HG03457 (cell line): ENCODE data around the gene SNRPA.
"Not testable (repeated sequence)": the region's sequence is repeated elsewhere in the genome, so short reads cannot be mapped to it uniquely, and the experiment has no call there.

Source experiments
- ATAC-seq: cut with Tn5 transposase; IDR thresholded peaks from one replicate; pipeline ENCODE4 v1.9.1; 2021; ENCODE audit warnings: moderate number of reproducible peaks; ENCODE audit not compliant: unreplicated experiment

Gene SNRPA

GRCh38 chr19:40744554-40745401, 6.2 kb upstream of the SNRPA start:
- ATAC-seq: no peak

- ATAC-seq: no peak
These were observed 5.6 kb upstream of the SNRPA start for GRCh38 chr19:40745402-40745780.

GRCh38 chr19:40747536-40747935, 3.5 kb upstream of the SNRPA start:
- no peak for ATAC-seq

- peak; percentile 65 for ATAC-seq
These were observed 737 bp upstream of the SNRPA start, which contains the start of gene ACTMAP for GRCh38 chr19:40750058-40750873. ACTMAP (minus strand) TSS chr19:40750477; CDS start chr19:40749803, 674 bp downstream.

- ATAC-seq: no peak
These were observed 1.3 kb downstream of the SNRPA start for GRCh38 chr19:40752257-40752781.

- no peak for ATAC-seq
These were observed 3.7 kb downstream of the SNRPA start for GRCh38 chr19:40754611-40755247.

GRCh38 chr19:40755248-40755624, 4.2 kb downstream of the SNRPA start:
- no peak for ATAC-seq

- no peak for ATAC-seq
These were observed 4.8 kb downstream of the SNRPA start for GRCh38 chr19:40755791-40756190.

GRCh38 chr19:40756502-40757110, 5.6 kb downstream of the SNRPA start:
- no peak for ATAC-seq

- ATAC-seq: no peak
These were observed 7.5 kb downstream of the SNRPA start for GRCh38 chr19:40758491-40758890.

- ATAC-seq: no peak
These were observed 8.3 kb downstream of the SNRPA start for GRCh38 chr19:40759352-40759751.

- ATAC-seq: no peak
These were observed 11.9 kb downstream of the SNRPA start for GRCh38 chr19:40762754-40763470.

GRCh38 chr19:40763526-40763925, 12.5 kb downstream of the SNRPA start:
- ATAC-seq: no peak

- ATAC-seq: no peak
These were observed 13.0 kb downstream of the SNRPA start for GRCh38 chr19:40763963-40764362.

GRCh38 chr19:40766385-40766784, 15.4 kb downstream of the SNRPA start:
- ATAC-seq: not testable (repeated sequence)

GRCh38 chr19:40768869-40769268, 17.9 kb downstream of the SNRPA start:
- ATAC-seq: no peak

GRCh38 chr19:40771101-40771862, 20.3 kb downstream of the SNRPA start:
- not testable (repeated sequence) for ATAC-seq

- ATAC-seq: no peak
These were observed 24.1 kb downstream of the SNRPA start, which contains the start of gene MIA for GRCh38 chr19:40774916-40775631. MIA (plus strand) TSS chr19:40775521; CDS start chr19:40775543, 22 bp downstream.

- ATAC-seq: no peak
These were observed 24.6 kb downstream of the SNRPA start for GRCh38 chr19:40775632-40776022.
